ENCODE results near the gene TTYH3. TPM values are rescaled to one million over a fixed set of nuclear protein-coding genes. Genes with fewer than 3 reads are reported as not detected.
A peak's percentile ranks its signal among the peaks of the same experiment; 100 is the strongest.

TTYH3 gene
- total and polyA plus RNA-seq, 2 of the 13 experiments (the other 11 are each of a cell fraction or from before 2014, with no cell fraction given), result 26.3 to 50.0 TPM

- 0 out of 2 replicates have a peak, but pooled peaks have one; percentile 15 for TF ChIP-seq IRF2 (CRISPR knock-in tag; IDR thresholded peaks at IDR 0.05)
- TF ChIP-seq HMGA1 (CRISPR knock-in tag; conservative IDR thresholded peaks at IDR 0.05), result no peak
- 0 out of 2 replicates have a peak, but pooled peaks have one; percentile 62 for TF ChIP-seq MXD3 (CRISPR knock-in tag; IDR thresholded peaks at IDR 0.05)
- TF ChIP-seq ZNF407 (CRISPR knock-in tag; IDR thresholded peaks at IDR 0.05; ENCODE audit: not compliant biosample characterization), result no peak
- no peak for TF ChIP-seq FOXK2 (IDR thresholded peaks at IDR 0.05)
- peak; percentile 74; the same call in 1 of the 2 replicates for TF ChIP-seq E2F2 (CRISPR knock-in tag; IDR thresholded peaks at IDR 0.05; ENCODE audit: borderline replicate concordance)
- no peak for TF ChIP-seq PPARG (CRISPR knock-in tag; conservative IDR thresholded peaks at IDR 0.05)
- peak; percentile 50; the same call in 1 of the 2 replicates for TF ChIP-seq ZNF747 (CRISPR knock-in tag; IDR thresholded peaks at IDR 0.05; ENCODE audit: borderline replicate concordance)
- TF ChIP-seq HNRNPL (IDR thresholded peaks at IDR 0.05; ENCODE audit: low read depth, low read length), result peak; percentile 98
- peak; percentile 56 for TF ChIP-seq ELF3 (CRISPR knock-in tag; IDR thresholded peaks at IDR 0.05)
- no peak for TF ChIP-seq ZNF549 (CRISPR knock-in tag; IDR thresholded peaks at IDR 0.05)
- TF ChIP-seq ASH2L (IDR thresholded peaks at IDR 0.05; ENCODE audit: insufficient read length, low read depth, low read length), result peak; percentile 35
- TF ChIP-seq RNF219 (CRISPR knock-in tag; IDR thresholded peaks at IDR 0.05), result no peak
- no peak; the same call in 1 of the 2 replicates for TF ChIP-seq KDM2A (CRISPR knock-in tag; IDR thresholded peaks at IDR 0.05; ENCODE audit: borderline replicate concordance, low read depth)
These were observed 1.8 kb upstream of the TTYH3 start (continued) for GRCh38 chr7:2629746-2630681.

Data from HepG2 (cell line).